Mucosa of descending colon (tissue), 3 donors: ENCODE results near the gene FAM13C. TPM values are rescaled to one million over a fixed set of nuclear protein-coding genes. Genes with fewer than 3 reads are reported as not detected.
"Not testable (repeated sequence)": the region's sequence is repeated elsewhere in the genome, so short reads cannot be mapped to it uniquely, and the experiment has no call there.

Source experiments
- ATAC-seq: fragments of 200-7000 bp; cut with Tn5 transposase; one replicate; pipeline ENCODE4 v1.9.1; 2020; ENCODE audit warnings: mild to moderate bottlenecking, moderate library complexity
- DNase-seq, 3 donors: peaks; one replicate each; pipeline ENCODE4 v3.0.0-alpha.2; 2020
- H3K36me3 ChIP-seq: fragments of 200-600 bp; one replicate; pipeline ENCODE4 v1.8.0; 2021; ENCODE audit warnings: low read depth, mild to moderate bottlenecking
- H3K4me1 ChIP-seq: fragments of 200-600 bp; one replicate; pipeline ENCODE4 v1.8.0; 2021; ENCODE audit warnings: low read depth, mild to moderate bottlenecking
- H3K4me3 ChIP-seq: fragments of 200-600 bp; one replicate; pipeline ENCODE4 v1.8.0; 2021; ENCODE audit warnings: mild to moderate bottlenecking
- H3K9me3 ChIP-seq: fragments of 200-600 bp; one replicate; pipeline ENCODE4 v1.8.0; 2021; ENCODE audit warnings: mild to moderate bottlenecking
- intact Hi-C, 2 donors: fragments of 100-400 bp; cut with DNase I in 1 of 2; cut with micrococcal nuclease in 1 of 2; formaldehyde crosslinking; loops; one replicate each; pipeline versions ENCODE4 v1.11.0 to v1.11.1; 2022; cut with DNase I, micrococcal nuclease
- long read RNA-seq, 2 donors: library from polyadenylated mRNA; unstranded; transcript quantifications; one replicate each; pipeline ENCODE4 v2.0.0, GENCODE V29; 2019 to 2021
- total RNA-seq, 3 donors: library from RNA; stranded (reverse); fragmentation: NEBNext Ultra II Directional in 2 of 3; extraction: Animal tissue kit (Norgen Biotek cat#: 25700) in 2 of 3; gene quantifications; one replicate each; pipeline versions ENCODE4 v1.2.1 to v1.2.4, GENCODE V29; 2021 to 2023
- TF ChIP-seq, protein P1 (sequence below): fragments of 200-600 bp; IDR thresholded peaks from one replicate; pipeline ENCODE4 v1.8.0; 2022; ENCODE audit warnings: antibody characterized with exemption, mild to moderate bottlenecking
- donor health status: DM: no; HTN: no; CAD: no; lungs with moderate emphysema.
- donor health status: DM: no; HTN: no; CAD: no.
- donor health status: DM: no; HTN: yes; CAD: no.

FAM13C gene
- total RNA-seq = 10 to 100 TPM in 1 of 3 donors, 1 to 10 TPM in 2; 4.2 to 18.8 (median 6.5) TPM
- long read RNA-seq, donor 1, transcript FAM13C-217 (14 exons, 3,333 nt) = major isoform, 10 of 27 reads
- long read RNA-seq, donor 1, partial matches to known transcripts = 5 of 27 reads
- long read RNA-seq, donor 1, other reads (novel, unspliced or antisense) = 8 of 27 reads
- long read RNA-seq, donor 2, partial matches to known transcripts = 1 of 2 reads
- long read RNA-seq, donor 2, other reads (novel, unspliced or antisense) = 1 of 2 reads

DNA sequence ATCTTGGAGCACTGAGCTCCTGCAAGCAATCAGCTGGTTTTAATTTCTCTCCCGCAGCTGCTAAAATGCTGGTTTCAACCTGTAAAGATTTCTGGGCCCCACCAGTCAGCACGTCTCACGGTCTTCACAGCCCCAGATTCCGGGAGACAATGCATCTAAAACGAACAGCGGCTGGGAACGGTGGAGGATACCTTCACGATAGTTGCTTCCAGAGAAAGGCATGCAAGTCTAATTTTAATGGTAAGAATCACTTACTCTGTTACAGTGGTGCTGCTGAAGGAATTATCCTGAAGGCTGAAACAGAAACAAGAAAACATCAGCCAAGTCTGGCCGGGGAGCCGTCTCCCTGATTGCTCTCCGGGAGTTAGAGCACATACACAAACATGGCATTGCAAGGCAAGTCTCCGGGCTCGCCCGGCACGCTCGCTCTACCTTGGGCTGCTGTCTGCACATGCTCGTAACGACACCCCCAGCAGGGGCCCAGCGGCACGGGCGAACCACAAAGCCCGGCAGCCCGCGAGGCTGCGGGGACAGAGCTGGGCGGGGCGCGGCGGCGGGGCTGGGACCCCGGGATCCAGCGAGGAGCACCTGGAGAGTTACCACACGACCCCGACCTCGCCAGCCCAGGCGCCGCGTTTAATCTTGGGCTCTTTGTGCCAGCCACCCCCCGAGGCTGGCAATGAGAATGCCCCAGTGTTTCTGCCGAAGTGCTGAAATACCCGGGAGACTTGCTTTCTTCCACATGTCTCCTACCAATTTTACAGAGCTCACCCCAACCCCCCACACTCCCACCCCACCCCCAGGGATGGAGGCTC lies at the start of gene FAM13C:
Gene FAM13C, minus strand, starts transcription at position 406 of the 815 bp plus-strand sequence. Its CDS starts 89 bp downstream, at position 317.
- Histone ChIP-seq H3K9me3 (no peaks in the 10 kb centered on the region), H3K36me3 (no peaks in the 10 kb centered on the region), H3K4me3 (no peak within 1 kb of the TSS), H3K4me1 (peaks cover 5% of the 10 kb centered on the region)
- DNase-seq (peak; percentile 69 to 78 (median 74)), ATAC-seq (peak; percentile 90)
- TF ChIP-seq, protein P1, sequence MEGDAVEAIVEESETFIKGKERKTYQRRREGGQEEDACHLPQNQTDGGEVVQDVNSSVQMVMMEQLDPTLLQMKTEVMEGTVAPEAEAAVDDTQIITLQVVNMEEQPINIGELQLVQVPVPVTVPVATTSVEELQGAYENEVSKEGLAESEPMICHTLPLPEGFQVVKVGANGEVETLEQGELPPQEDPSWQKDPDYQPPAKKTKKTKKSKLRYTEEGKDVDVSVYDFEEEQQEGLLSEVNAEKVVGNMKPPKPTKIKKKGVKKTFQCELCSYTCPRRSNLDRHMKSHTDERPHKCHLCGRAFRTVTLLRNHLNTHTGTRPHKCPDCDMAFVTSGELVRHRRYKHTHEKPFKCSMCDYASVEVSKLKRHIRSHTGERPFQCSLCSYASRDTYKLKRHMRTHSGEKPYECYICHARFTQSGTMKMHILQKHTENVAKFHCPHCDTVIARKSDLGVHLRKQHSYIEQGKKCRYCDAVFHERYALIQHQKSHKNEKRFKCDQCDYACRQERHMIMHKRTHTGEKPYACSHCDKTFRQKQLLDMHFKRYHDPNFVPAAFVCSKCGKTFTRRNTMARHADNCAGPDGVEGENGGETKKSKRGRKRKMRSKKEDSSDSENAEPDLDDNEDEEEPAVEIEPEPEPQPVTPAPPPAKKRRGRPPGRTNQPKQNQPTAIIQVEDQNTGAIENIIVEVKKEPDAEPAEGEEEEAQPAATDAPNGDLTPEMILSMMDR = no peak
- intact Hi-C loops = no loop called here

DNA sequence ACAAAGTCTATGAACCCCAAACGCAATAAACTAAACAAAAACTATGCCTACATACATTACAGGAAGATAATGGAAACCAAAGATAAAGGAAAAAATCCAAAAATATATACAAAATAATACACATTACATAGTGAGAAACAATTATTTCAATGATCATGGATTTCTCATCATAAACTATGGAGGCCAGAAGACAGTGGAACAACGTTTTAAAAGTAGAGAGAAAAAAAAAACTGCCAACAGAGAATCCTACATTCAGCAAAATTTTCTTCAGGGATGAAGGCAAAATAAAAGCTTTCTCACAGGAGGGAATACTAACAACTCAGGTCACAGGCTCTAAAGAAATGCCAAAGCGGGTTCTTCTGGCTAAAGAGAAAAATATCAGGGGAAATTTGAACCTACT lies 42.9 kb upstream of the FAM13C start:
- Histone ChIP-seq H3K9me3 (no peaks in the 10 kb centered on the region), H3K36me3 (no peaks in the 10 kb centered on the region), H3K4me1 (no peaks in the 10 kb centered on the region), H3K4me3 (no peak overlapping the region)
- DNase-seq (no peak), ATAC-seq (no peak)
- intact Hi-C loops = no loop called here
- TF ChIP-seq, protein P1 = no peak

DNA sequence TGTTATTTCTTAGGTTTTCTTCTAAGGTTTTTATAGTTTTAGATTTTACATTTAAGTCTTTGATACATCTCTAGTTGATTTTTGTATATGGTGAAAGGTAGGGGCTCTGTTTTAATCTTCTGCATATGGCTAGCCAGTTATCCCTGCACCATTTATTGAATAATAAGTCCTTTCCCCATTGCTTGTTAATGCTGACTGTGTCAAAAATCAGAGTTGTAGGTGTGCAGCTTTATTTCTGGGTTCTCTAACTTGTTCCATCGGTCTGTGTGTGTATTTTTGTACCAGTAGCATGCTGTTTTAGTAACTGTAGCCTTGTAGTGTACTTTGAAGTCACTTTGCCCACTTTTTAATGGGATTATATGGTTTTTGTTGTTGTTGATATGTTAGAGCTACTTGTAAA lies 37.9 kb upstream of the FAM13C start:
- intact Hi-C loops = no loop called here
- no peaks in the 10 kb centered on the region for H3K9me3 ChIP-seq
- DNase-seq (no peak), ATAC-seq (no peak)
- H3K36me3 ChIP-seq = no peaks in the 10 kb centered on the region
- no peaks in the 10 kb centered on the region for H3K4me1 ChIP-seq
- H3K4me3 ChIP-seq = no peak overlapping the region
- TF ChIP-seq, protein P1 = no peak

DNA sequence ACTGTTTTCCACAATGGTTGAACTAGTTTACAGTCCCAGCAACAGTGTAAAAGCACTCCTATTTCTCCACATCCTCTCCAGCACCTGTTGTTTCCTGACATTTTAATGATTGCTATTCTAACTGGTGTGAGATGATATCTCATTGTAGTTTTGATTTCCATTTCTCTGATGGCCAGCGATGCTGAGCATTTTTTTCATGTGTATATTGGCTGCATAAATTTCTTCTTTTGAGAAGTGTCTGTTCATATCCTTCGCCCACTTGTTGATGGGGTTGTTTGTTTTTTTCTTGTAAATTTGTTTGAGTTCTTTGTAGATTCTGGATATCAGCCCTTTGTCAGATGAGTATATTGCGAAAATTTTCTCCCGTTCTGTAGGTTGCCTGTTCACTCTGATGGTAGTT lies 37.0 kb upstream of the FAM13C start:
- H3K4me3 ChIP-seq, H3K9me3 ChIP-seq, ATAC-seq, H3K4me1 ChIP-seq, intact Hi-C loops, DNase-seq, H3K36me3 ChIP-seq: not testable (repeated sequence)

DNA sequence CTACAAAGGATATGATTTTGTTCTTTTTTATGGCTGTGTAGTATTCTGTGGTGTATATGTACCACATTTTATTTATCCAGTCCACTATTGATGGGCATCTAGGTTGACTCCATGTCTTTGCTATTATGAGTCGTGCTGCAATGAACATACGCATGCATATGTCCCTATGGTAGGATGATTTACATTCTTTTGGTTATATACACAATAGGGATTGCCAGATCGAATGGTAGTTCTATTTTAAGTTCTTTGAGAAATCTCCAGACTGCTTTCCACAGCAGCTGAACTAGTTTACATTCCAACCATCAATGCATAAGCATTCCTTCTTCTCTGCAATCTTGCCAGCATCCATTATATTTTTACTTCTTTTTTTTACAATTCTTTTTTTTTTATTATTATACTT lies 35.6 kb upstream of the FAM13C start:
- ATAC-seq (no peak), DNase-seq (no peak)
- H3K9me3 ChIP-seq = no peaks in the 10 kb centered on the region
- H3K4me3 ChIP-seq = no peak overlapping the region
- no peaks in the 10 kb centered on the region for H3K4me1 ChIP-seq
- TF ChIP-seq, protein P1 = no peak
- H3K36me3 ChIP-seq = no peaks in the 10 kb centered on the region
- intact Hi-C loops = no loop called here

DNA sequence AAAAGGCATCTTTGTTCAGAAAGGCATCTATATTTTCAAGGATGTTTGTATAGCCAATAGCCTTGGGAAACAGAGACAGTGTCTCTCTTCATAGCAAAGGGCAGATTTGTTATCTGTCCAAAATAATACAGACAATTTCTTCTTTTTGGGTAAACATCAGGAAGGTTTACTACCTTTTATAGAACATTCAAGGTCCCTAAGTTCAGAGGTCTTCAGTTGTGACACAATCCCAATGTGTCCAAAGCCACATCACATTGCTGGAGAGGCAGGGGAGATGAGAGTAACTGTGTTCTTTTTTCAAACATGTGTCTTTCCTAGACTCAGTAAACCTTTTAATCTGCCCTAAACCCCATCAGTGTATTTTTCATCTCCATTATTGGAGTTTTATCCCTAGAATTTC lies 33.6 kb upstream of the FAM13C start:
- H3K4me1 ChIP-seq = no peaks in the 10 kb centered on the region
- H3K36me3 ChIP-seq = no peaks in the 10 kb centered on the region
- H3K4me3 ChIP-seq = no peak overlapping the region
- intact Hi-C loops = no loop called here
- H3K9me3 ChIP-seq = no peaks in the 10 kb centered on the region
- no peak for ATAC-seq
- no peak for DNase-seq
- TF ChIP-seq, protein P1 = no peak
